ENCODE measurements around the gene TBL1XR1. TPM values are rescaled to one million over a fixed set of nuclear protein-coding genes. Genes with fewer than 3 reads are reported as not detected.

Gene TBL1XR1
- total RNA-seq, 1 experiment from 2014 or later = 127 TPM

DNA sequence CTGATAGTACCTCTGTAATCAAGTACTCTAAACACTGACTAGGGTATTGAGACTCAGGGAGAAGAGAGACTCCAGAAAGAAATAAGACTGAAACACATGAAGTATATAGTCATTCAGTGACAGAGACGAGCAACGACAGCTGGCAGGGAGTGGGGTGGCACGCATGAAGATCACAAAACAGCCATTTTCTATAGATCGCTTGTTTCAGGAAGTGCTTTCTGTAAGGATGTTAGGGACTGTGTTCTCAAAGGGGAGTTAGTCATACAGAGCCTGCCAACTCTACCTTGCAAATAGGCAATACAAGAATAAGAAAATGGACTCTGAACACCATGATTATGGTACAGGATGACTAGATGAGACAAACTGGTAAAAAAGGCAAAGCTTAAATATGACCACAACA lies 139.5 kb downstream of the TBL1XR1 start:
- TF ChIP-seq, protein P1, sequence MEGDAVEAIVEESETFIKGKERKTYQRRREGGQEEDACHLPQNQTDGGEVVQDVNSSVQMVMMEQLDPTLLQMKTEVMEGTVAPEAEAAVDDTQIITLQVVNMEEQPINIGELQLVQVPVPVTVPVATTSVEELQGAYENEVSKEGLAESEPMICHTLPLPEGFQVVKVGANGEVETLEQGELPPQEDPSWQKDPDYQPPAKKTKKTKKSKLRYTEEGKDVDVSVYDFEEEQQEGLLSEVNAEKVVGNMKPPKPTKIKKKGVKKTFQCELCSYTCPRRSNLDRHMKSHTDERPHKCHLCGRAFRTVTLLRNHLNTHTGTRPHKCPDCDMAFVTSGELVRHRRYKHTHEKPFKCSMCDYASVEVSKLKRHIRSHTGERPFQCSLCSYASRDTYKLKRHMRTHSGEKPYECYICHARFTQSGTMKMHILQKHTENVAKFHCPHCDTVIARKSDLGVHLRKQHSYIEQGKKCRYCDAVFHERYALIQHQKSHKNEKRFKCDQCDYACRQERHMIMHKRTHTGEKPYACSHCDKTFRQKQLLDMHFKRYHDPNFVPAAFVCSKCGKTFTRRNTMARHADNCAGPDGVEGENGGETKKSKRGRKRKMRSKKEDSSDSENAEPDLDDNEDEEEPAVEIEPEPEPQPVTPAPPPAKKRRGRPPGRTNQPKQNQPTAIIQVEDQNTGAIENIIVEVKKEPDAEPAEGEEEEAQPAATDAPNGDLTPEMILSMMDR (IDR thresholded peaks at IDR 0.05; ENCODE audit: insufficient read depth in 1 of 2, low read depth in 1 of 2, low read length in 1 of 2, severe bottlenecking in 1 of 2, unreplicated experiment in 1 of 2) = no peak
- no peaks in the 10 kb centered on the region for H3K27me3 ChIP-seq (replicated peaks; ENCODE audit: control insufficient read depth, insufficient read depth, low read length)
- no peaks in the 10 kb centered on the region for H3K27me3 Mint-ChIP-seq (ENCODE audit: insufficient read depth, unreplicated experiment)
- H3K4me1 Mint-ChIP-seq (ENCODE audit: low read depth, unreplicated experiment) = no peaks in the 10 kb centered on the region
- ChIA-PET POLR2A (no interaction called here), CTCF (interaction anchor here (0.6 kb wide), 1 partner anchor 413 kb away, joined by 4 read pairs; no protein-coding TSS in a partner anchor)
- no peak overlapping the region for H3K4me3 Mint-ChIP-seq (ENCODE audit: unreplicated experiment)
- no peaks in the 10 kb centered on the region for H3K36me3 Mint-ChIP-seq (ENCODE audit: insufficient read depth, unreplicated experiment)
- no peaks in the 10 kb centered on the region for H3K36me3 ChIP-seq (ENCODE audit: control insufficient read depth, insufficient read depth, low read length)
- no peak overlapping the region for H3K4me3 ChIP-seq (ENCODE audit: low read depth, low read length)
- H3K4me1 ChIP-seq = no peaks in the 10 kb centered on the region
- no peaks in the 10 kb centered on the region for H3K9me3 Mint-ChIP-seq (ENCODE audit: unreplicated experiment)
- H3K9me3 ChIP-seq = no peaks in the 10 kb centered on the region
- intact Hi-C loops (cut with micrococcal nuclease; ENCODE audit: unreplicated experiment) = loop anchor here (10.0 kb wide), 1 partner anchor 1327 kb away; no protein-coding TSS in a partner anchor
- BruUV-seq (replicated peaks) = no TSS peak
- DNase-seq = no peak
- H3K27ac Mint-ChIP-seq (ENCODE audit: unreplicated experiment) = no peak overlapping the region

DNA sequence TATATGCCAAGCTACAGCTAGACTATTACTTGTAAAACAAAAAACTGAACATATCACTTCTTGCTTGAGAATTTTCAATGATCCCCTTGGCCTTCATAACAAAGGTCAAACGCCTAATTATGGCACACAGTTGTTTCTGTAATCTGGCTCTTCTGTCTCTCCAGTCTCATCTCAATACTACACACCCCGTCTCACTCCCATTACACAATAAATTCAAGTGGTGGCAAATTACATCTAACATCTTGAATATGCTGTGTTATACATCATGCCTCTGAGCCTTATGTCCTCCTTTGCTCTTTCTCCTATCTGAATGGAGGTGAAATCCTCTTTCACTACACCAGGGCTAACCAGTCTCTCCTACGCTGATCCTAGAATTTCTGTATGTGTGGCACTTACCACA lies 140.4 kb downstream of the TBL1XR1 start:
- Mint-ChIP-seq H3K27me3 (ENCODE audit: insufficient read depth, unreplicated experiment) (no peaks in the 10 kb centered on the region), H3K9me3 (ENCODE audit: unreplicated experiment) (no peaks in the 10 kb centered on the region), H3K27ac (ENCODE audit: unreplicated experiment) (no peak overlapping the region), H3K4me3 (ENCODE audit: unreplicated experiment) (no peak overlapping the region), H3K4me1 (ENCODE audit: low read depth, unreplicated experiment) (no peaks in the 10 kb centered on the region), H3K36me3 (ENCODE audit: insufficient read depth, unreplicated experiment) (no peaks in the 10 kb centered on the region)
- H3K27me3 ChIP-seq (replicated peaks; ENCODE audit: control insufficient read depth, insufficient read depth, low read length) = no peaks in the 10 kb centered on the region
- no peak for DNase-seq
- H3K4me1 ChIP-seq = no peaks in the 10 kb centered on the region
- H3K4me3 ChIP-seq (ENCODE audit: low read depth, low read length) = no peak overlapping the region
- intact Hi-C loops (cut with micrococcal nuclease; ENCODE audit: unreplicated experiment) = loop anchor here (10.0 kb wide), 1 partner anchor 1328 kb away; no protein-coding TSS in a partner anchor
- BruUV-seq (replicated peaks) = no TSS peak
- H3K9me3 ChIP-seq = no peaks in the 10 kb centered on the region
- ChIA-PET CTCF (no interaction called here), POLR2A (no interaction called here)
- no peaks in the 10 kb centered on the region for H3K36me3 ChIP-seq (ENCODE audit: control insufficient read depth, insufficient read depth, low read length)
- TF ChIP-seq, protein P1 (IDR thresholded peaks at IDR 0.05; ENCODE audit: insufficient read depth in 1 of 2, low read depth in 1 of 2, low read length in 1 of 2, severe bottlenecking in 1 of 2, unreplicated experiment in 1 of 2) = no peak

DNA sequence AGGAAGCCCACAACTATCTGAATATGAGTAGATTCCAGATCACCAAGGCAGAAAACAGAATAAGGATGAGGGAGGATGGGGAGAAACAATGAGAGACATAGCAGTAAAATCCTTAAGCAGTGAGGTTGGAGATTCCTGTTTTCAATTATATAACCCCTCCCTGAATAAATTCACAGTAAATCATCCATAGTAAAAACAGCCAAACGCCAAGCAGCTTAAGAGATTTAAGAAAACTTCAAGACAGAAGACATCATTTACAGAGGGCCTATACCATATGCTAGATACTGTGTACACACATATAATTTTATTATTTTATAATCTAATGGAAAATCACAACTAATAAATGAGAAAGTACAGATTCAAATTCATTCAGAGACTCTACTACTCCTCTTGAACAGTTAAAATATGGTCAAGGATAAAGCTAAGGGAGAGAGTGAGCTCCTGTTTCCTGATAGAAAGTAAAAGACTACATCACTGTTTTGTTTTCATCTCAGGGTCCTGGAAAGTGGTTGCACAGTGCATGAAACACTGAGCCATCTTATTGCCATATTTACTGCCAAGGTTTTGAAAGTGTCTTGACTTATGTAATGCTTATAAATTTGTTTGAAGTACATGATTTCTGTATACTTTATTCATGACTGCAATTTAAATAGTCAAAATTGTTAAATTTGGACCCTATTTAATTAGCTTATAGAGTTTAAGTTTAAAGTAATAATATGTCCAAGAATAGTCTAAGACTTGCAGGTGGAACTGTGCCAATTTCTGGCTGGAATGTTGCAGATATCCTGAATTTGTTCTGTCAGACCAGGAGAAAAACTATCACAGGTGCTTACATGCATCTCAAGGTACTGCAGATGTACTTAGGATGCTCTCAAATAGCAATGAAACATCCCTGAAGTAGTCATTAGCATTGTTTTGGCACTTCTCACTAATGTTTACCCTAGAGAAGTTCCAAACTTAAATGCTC lies 141.4 kb downstream of the TBL1XR1 start:
- H3K36me3 ChIP-seq (ENCODE audit: control insufficient read depth, insufficient read depth, low read length) = no peaks in the 10 kb centered on the region
- H3K4me3 Mint-ChIP-seq (ENCODE audit: unreplicated experiment) = no peak overlapping the region
- no peaks in the 10 kb centered on the region for H3K36me3 Mint-ChIP-seq (ENCODE audit: insufficient read depth, unreplicated experiment)
- peaks cover 6% of the 10 kb centered on the region for H3K4me1 Mint-ChIP-seq (ENCODE audit: low read depth, unreplicated experiment)
- no peaks in the 10 kb centered on the region for H3K27me3 Mint-ChIP-seq (ENCODE audit: insufficient read depth, unreplicated experiment)
- H3K4me1 ChIP-seq = no peaks in the 10 kb centered on the region
- ChIA-PET POLR2A (no interaction called here), CTCF (no interaction called here)
- no peaks in the 10 kb centered on the region for H3K9me3 Mint-ChIP-seq (ENCODE audit: unreplicated experiment)
- H3K4me3 ChIP-seq (ENCODE audit: low read depth, low read length) = no peak overlapping the region
- H3K27ac Mint-ChIP-seq (ENCODE audit: unreplicated experiment) = no peak overlapping the region
- BruUV-seq (replicated peaks) = no TSS peak
- no peaks in the 10 kb centered on the region for H3K9me3 ChIP-seq
- no peaks in the 10 kb centered on the region for H3K27me3 ChIP-seq (replicated peaks; ENCODE audit: control insufficient read depth, insufficient read depth, low read length)
- DNase-seq = no peak
- intact Hi-C loops (cut with micrococcal nuclease; ENCODE audit: unreplicated experiment) = loop anchor here (10.0 kb wide), 1 partner anchor 1329 kb away; no protein-coding TSS in a partner anchor
- TF ChIP-seq, protein P1 (IDR thresholded peaks at IDR 0.05; ENCODE audit: insufficient read depth in 1 of 2, low read depth in 1 of 2, low read length in 1 of 2, severe bottlenecking in 1 of 2, unreplicated experiment in 1 of 2) = no peak
